GM12864 (cell line): ENCODE data around the gene IGFN1.

Experiments
- DNase-seq: peaks from one replicate; pipeline ENCODE4 v3.0.0-alpha.2; 2011; ENCODE audit warnings: low read depth
- H3K4me3 ChIP-seq: 2 replicates; pipeline ENCODE4 v1.5.1; 2011; ENCODE audit warnings: mild to moderate bottlenecking, low read depth, low read length, control low read depth
- TF ChIP-seq, protein P1 (sequence below): IDR thresholded peaks from 2 replicates; pipeline ENCODE4 v1.5.1; 2011; ENCODE audit warnings: low read depth, mild to moderate bottlenecking, moderate library complexity, low read length, control low read depth, inconsistent platforms; ENCODE audit errors: missing control alignments

IGFN1 gene

DNA sequence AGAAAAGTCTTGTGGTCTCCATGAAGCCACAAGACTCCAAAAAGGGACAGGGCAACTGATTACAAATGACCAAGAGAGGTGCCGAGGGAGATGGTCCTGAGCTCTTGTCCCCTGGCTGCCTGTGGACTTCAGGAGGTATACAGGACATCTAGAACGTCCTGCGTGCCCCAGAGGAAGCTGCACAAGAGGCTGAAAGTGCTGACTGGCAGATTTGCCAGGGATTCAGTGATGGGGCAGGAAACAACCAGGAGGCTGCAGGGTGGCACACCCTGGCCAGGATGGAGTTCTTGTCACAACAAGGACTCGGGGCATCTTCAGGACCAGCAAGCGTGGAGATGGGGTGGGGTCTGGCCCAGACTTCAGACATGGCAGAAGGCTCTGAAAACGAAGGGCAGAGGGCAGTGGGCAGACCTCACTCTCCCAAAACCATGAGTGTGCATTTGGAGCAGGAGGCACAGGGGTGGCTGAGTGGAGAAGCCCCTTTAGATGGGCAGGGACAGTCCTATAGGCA lies 79.3 kb downstream of the IGFN1 start:
- no peak overlapping the region for H3K4me3 ChIP-seq
- DNase-seq, result no peak
- TF ChIP-seq, protein P1, sequence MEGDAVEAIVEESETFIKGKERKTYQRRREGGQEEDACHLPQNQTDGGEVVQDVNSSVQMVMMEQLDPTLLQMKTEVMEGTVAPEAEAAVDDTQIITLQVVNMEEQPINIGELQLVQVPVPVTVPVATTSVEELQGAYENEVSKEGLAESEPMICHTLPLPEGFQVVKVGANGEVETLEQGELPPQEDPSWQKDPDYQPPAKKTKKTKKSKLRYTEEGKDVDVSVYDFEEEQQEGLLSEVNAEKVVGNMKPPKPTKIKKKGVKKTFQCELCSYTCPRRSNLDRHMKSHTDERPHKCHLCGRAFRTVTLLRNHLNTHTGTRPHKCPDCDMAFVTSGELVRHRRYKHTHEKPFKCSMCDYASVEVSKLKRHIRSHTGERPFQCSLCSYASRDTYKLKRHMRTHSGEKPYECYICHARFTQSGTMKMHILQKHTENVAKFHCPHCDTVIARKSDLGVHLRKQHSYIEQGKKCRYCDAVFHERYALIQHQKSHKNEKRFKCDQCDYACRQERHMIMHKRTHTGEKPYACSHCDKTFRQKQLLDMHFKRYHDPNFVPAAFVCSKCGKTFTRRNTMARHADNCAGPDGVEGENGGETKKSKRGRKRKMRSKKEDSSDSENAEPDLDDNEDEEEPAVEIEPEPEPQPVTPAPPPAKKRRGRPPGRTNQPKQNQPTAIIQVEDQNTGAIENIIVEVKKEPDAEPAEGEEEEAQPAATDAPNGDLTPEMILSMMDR, result no peak

DNA sequence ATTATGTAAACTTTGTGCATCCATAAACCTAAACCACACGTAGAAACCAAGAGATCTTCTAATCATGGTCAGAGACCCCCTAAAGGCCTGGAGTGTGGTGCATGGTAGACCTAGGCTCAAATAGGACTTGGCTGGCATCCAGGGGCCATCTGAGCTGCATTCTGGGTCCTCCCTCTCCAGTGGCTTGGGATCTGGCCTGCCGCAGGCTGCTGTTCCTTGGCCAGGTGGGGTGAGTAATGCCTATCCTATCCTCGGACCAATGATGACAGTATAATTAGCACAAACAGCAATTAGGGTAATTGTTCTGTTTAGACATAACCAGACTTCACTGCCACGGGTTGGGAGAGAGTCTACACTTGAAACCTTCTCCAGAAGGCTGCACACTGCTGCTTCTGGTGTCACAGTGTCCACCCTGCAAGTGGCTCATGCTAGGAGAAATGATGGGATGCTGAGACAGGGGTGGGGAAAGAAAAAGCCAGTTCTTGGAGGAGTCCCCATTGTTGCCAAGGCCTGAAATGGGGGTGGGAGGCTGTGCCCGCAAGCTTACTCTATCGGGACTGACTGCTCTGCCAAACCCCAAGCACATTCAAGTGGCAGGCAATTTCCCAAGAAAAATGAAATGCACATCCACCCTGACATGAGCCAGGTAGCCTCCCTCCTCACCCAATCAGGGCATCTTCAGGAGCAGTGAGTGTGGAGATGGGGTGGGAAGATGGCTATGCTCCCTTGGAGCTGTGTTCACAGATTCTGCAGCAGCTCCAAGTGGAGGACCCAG lies 80.2 kb downstream of the IGFN1 start:
- DNase-seq, result no peak
- H3K4me3 ChIP-seq, result no peak overlapping the region
- TF ChIP-seq, protein P1, result no peak

- TF ChIP-seq, protein P1, result no peak
- no peak overlapping the region for H3K4me3 ChIP-seq
- DNase-seq, result no peak
These were observed 82.2 kb downstream of the IGFN1 start for GRCh38 chr1:201272799-201273198.

GRCh38 chr1:201274616-201275252 lies 84.1 kb downstream of the IGFN1 start:
- DNase-seq, result no peak
- no peak overlapping the region for H3K4me3 ChIP-seq
- TF ChIP-seq, protein P1, result no peak

DNA sequence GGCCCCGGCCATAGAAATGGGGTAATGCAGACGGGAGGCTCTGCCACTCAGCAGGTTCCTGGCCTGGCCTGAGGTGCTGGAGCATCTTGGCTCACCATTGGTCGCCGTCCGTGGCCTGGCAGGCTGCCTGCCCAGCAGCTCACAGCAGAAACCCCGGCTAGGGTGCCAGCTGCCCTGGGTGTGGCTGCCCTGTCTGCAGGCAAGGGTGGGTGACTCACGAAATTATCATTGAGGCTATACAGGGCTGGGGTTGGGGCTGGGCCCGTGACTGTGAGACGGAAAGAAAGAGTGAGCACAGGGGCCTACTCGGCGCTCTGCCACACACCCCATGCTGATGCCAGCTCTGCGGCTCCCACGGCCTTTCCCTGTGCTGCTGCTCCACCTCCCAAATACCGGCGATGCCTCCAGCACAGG lies 84.6 kb downstream of the IGFN1 start:
- DNase-seq, result no peak
- TF ChIP-seq, protein P1, result no peak
- H3K4me3 ChIP-seq, result no peak overlapping the region

- H3K4me3 ChIP-seq, result no peak overlapping the region
- TF ChIP-seq, protein P1, result no peak
- DNase-seq, result no peak
These were observed 86.3 kb downstream of the IGFN1 start for GRCh38 chr1:201276891-201277290.
